GM11168 (cell line): Measurements from ENCODE around the gene DCUN1D4.

Experiments
- in situ Hi-C: fragments of 300-500 bp; cut with MboI; formaldehyde crosslinking; loops from one replicate; pipeline ENCODE4 v1.12.0; 2022; ENCODE audit warnings: low sequenced_read_pairs; ENCODE audit not compliant: unreplicated experiment

Gene DCUN1D4

GRCh38 chr4:51958199-51958968 is 115.4 kb downstream of the DCUN1D4 start:
- in situ Hi-C loops: no loop called here

GRCh38 chr4:51960486-51960885 is 117.5 kb downstream of the DCUN1D4 start:
- in situ Hi-C loops: no loop called here

GRCh38 chr4:51963841-51964517 is 121.0 kb downstream of the DCUN1D4 start:
- in situ Hi-C loops: no loop called here

GRCh38 chr4:51965862-51966261 is 122.9 kb downstream of the DCUN1D4 start:
- in situ Hi-C loops: no loop called here
